Gastroesophageal sphincter (tissue), 3 donors: ENCODE measurements around the gene TMEM125.

Experiments
- POLR2A ChIP-seq, 2 donors: fragments of 450-650 bp; IDR thresholded peaks; one replicate each; pipeline ENCODE4 v1.6.1; 2017; ENCODE audit warnings: antibody characterized with exemption in 2 of 2, mild to moderate bottlenecking in 2 of 2, moderate library complexity in 1 of 2
- POLR2AphosphoS5 ChIP-seq: sonication (generic); formaldehyde crosslinking; IDR thresholded peaks from one replicate; pipeline ENCODE4 v1.6.1; 2017; ENCODE audit warnings: antibody characterized with exemption
- TF ChIP-seq, protein P1 (sequence below), 4 experiments: fragments of 200-600 bp in 2 of 4; fragments of 450-650 bp in 2 of 4; sonication (generic) in 1 of 4; IDR thresholded peaks; one replicate each; pipeline ENCODE4 v1.5.1; 2017 to 2019; ENCODE audit warnings: antibody characterized with exemption in 4 of 4, mild to moderate bottlenecking in 2 of 4, moderate library complexity in 2 of 4

DNA sequence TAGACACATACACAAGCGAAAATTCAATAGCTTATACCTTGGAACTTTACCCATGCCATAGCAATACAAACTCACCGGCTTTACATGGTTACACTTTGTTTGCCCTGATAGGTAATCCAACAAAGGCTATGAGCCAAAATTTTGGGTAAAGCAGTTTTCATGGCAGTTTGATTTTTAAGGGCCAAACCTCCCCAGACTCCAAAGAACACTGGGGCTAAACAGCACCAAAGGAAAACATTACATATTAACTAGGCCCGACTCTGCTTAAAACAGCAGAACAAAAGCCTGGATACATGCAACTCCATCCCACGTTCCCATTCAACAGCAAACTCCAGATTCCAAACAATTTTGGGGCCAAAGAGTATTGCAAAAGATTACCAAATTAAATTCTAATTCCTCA, 4.4 kb upstream of the TMEM125 start:
- TF ChIP-seq, protein P1, sequence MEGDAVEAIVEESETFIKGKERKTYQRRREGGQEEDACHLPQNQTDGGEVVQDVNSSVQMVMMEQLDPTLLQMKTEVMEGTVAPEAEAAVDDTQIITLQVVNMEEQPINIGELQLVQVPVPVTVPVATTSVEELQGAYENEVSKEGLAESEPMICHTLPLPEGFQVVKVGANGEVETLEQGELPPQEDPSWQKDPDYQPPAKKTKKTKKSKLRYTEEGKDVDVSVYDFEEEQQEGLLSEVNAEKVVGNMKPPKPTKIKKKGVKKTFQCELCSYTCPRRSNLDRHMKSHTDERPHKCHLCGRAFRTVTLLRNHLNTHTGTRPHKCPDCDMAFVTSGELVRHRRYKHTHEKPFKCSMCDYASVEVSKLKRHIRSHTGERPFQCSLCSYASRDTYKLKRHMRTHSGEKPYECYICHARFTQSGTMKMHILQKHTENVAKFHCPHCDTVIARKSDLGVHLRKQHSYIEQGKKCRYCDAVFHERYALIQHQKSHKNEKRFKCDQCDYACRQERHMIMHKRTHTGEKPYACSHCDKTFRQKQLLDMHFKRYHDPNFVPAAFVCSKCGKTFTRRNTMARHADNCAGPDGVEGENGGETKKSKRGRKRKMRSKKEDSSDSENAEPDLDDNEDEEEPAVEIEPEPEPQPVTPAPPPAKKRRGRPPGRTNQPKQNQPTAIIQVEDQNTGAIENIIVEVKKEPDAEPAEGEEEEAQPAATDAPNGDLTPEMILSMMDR (IDR thresholded peaks at IDR 0.05), result no peak
- TF ChIP-seq POLR2A (IDR thresholded peaks at IDR 0.05) (no peak), POLR2AphosphoS5 (no peak)
